Myocyte (in vitro differentiated cells): ENCODE data around the gene ZFP1. TPM values are rescaled to one million over a fixed set of nuclear protein-coding genes. Genes with fewer than 3 reads are reported as not detected.

Experiments used
- DNase-seq: peaks from one replicate; pipeline ENCODE4 v3.0.0-alpha.2; 2012; ENCODE audit warnings: low read depth
- total RNA-seq: library from RNA; depleted of rRNA; stranded (reverse); fragments of >200 nt; gene quantifications from 2 replicates; pipeline ENCODE4 v1.2.3, GENCODE V29; 2014

ZFP1 gene
- total RNA-seq, 1 donor from 2014 or later, result 12.0 TPM

DNA sequence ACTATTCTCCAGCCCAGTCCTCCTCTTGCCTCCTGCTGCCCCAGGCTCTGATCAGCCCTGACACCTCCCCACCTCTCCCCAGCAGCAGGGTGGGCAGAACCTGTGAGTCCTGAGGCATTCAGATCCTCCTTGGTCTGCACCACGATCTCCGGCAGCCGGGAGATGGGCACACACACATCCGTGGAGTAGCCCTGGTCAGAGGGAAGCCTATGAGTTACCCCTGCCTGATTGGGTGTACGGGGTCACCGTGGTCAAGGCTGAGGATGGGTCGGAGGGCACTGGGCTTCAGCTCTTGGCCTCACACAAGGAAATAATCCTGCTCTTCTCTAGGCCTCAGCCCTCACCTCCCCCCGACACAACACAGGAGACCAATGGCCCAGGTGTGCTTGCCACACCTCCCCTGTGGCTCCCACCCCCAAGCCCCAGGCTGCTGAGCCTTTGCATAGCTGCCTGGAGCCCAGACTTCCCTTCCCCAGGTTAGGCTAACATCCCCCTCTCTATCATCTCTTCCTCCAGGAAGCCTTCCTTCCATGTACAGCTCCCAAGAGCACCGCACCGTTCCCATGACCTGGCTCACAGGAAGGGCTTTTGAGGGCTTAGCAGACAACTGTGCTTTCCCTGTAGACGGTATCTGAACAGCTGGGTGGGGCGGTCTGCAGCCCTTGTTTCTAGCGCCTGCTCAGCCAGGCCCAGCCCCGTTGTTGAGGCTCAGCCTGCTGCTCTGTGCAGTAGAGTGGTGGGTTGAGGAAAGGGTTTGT, 35.4 kb upstream of the ZFP1 start:
- peak; percentile 50 for DNase-seq

DNA sequence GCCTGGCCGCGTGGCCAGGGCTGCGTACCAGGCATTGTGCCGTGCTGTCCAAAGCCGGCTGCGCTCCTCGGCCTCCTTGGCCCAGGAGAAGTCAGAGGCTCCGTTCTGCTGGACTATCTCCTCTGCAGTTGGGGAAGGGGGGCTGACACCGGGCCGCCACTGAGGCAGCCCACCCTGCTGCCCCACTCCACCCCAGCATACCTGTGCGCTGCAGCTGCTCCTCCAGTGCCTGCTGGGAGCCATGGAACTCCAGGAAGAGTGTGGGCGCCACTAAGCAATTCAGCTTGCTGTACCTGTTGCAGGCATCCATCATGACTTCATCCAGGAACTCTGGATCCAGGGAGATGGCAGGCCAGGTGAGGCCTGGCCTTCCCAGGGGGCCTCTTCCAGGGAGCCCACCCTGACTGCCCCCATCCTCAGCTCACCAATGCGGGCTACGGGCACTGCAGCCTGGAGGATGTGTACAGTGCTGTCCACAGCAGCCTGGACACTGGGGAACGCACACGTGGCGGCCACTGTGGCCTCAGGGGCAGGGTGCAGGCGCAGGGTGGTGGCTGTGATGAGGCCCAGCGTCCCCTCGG, 34.7 kb upstream of the ZFP1 start:
- DNase-seq, result no peak

GRCh38 chr16:75114179-75114945, 34.0 kb upstream of the ZFP1 start:
- DNase-seq, result no peak

- DNase-seq, result no peak
Measured at GRCh38 chr16:75114946-75115825, 33.1 kb upstream of the ZFP1 start.

DNA sequence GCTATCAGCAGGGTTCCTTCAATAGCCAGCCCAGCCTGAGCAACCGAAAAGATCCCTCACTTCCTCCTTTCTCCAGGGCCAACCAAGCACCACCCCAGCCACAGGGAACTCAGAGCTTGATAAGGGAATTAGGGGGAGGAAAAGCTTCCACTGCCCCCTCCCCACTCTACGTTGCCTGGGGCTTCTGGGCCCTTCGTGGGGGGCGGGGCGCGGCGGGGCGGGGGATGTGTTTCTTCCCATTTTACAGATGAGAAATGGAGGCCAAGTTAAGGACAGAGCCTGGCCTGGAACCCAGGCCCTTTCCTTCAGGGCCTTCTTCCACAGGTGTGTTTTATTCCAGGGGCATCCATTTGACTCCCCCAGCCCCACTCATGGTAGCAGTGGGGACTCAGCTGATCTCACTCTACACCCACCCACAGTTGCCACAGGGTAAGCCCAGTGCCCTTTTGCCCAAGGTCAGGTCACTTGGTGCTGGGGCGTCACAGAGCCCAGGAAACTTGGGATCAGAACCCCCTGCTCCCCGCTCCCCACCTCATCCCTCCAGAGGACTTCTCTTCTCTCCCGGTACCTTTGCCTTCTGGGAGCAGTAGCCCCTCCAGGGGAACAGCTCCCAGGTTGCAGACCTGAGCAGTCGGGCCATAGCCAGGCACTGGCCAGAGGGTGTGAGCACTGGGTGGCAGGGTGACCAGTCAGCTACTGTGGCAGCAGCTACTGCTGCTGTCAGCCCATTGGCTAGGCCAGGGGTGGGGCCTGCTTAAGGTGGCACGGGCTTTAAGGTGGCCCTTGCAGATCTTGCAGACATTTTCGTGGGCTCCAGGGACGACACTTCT, 32.0 kb upstream of the ZFP1 start, which contains the start of gene LDHD:
TSS of gene LDHD (minus strand) at position 700 of the 830 bp plus-strand sequence. CDS start at position 640, 60 bp downstream.
- DNase-seq, result peak; percentile 58

GRCh38 chr16:75116911-75117245, 31.4 kb upstream of the ZFP1 start:
- DNase-seq, result no peak

DNA sequence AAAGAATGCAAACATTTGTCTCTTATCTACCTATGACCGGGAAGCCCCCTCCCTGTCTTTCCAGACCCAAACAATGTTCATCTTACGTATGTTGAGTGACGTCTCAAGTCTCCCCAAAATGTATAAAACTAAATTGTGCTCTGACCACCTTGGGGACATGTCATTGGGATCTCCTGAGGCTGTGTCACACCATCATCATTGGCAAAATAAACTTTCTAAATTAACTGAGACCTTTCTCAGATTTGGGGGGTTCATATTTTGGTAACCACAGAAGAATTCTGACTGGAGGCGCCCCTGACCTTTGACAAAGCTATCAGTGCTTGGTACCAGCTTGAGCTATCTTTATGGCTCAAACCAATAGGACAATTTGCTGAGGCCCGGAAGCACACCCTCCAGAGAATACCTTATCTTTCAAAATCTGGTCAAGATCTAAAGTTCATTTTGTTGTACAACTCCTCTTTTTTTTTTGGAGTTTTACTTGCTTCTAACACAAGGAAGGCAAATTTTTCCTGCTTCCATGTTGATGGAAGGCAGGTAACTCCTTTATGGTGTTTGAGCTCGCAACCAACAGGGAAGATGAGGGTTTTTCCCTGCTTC, 29.3 kb upstream of the ZFP1 start:
- DNase-seq, result no peak

GRCh38 chr16:75120253-75120652, 28.1 kb upstream of the ZFP1 start:
- no peak for DNase-seq

DNA sequence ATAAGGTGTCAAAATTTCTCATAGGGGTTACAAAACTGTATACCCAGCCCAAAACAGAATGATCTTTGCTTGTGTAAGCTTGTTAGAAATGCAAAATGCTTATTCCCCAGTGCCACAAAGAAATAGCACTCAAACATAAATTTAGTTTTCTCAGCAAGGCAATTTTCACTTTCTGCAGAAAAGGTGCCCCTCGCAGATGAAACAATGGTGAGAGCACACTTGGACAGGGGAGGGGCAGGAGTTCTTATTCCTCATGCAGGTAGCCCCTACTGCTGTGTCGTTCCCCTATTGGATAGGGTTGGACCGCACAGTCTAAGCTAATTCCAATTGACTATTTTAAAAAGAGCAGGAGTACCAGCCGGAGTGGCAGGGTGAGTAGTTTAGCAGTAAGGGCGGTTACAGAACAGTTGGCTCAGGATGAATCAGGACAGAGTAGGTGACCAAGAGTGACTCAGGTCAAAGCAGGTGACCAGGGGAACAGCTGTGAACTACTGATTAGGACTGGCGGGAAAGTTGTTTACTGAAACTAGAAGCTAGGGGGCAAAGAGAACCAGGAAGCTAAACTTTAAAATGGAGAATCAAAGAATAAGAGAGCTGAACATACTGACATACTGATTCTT, 26.3 kb upstream of the ZFP1 start:
- DNase-seq, result no peak

DNA sequence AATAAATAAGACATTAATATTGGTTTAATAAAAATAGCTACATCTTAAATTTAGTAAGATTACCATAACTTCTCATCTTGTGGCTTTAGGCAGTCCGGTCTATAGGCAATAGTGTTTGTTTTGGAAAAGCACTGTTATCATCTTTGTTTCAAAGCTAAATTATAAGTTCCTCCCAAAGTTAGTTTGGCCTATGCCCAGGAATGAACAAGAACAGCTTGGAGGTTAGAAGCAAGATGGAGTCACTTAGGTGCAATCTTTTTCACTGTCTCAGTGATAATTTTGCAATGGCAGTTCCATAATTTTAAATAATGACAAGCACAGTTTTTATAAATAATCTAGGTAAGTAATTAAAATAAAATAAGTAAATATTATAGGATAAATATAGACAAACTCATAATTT, 25.7 kb upstream of the ZFP1 start:
- DNase-seq, result no peak

DNA sequence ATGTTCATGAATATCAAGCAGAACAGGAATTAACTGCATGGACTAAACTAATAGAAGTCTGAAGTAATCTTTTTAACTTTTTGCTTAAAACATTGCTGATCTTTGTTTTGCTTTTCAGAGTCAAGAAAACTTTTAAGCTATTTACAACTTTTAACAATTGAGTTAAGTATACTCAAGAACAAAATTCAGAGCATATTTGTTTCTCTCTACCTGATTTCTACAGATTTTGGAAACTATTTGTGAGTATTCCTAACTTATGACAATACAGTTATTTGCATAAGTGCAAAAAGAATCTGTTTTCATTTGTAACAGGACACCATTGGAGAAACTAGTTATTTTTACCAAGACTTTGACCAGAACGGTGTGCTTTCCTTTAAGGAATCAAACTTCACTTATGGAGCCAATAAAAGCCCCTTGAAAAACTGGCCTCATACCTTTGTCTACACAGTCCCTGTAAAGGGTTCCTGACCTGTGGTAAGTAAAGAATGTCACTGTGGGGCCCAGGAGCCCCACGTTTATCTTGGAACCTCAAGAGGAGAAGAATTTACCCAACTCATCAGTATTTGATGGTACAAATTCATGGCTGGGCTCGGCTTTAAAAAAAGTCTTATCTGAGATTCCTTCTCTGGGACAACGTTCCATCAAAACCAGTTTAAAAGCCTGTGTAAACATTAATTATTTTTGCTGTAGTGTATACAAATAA, 20.5 kb upstream of the ZFP1 start:
- DNase-seq, result no peak

DNA sequence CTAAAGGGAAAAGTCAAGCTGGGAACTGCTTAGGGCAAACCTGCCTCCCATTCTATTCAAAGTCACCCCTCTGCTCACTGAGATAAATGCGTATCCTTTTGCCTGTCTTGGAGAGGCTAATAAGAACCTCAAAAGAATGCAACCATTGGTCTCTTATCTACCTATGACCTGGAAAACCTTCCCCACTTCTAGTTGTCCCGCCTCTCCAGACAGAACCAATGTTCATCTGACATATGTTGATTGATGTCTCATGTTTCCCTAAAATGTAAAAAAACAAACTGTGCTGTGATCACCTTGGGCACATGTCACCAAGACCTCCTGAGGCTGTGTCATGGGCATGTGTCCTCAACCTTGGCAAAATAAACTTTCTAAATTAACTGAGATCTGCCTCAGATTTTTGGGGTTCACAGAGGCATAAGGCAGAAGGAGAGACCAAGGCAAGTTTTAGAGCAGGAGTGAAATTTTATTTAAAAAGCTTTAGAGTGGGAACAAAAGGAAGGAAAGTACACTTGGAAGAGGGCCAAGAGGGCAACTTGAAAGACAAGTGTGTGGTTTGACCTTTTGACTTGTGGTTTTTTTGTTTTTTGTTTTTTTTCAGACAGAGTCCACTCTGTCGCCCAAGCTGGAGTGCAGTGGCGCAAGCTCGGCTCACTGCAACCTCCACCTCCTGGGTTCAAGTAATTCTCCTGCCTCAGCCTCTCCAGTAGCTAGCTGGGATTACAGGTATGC, 18.7 kb upstream of the ZFP1 start:
- DNase-seq, result peak; percentile 54

DNA sequence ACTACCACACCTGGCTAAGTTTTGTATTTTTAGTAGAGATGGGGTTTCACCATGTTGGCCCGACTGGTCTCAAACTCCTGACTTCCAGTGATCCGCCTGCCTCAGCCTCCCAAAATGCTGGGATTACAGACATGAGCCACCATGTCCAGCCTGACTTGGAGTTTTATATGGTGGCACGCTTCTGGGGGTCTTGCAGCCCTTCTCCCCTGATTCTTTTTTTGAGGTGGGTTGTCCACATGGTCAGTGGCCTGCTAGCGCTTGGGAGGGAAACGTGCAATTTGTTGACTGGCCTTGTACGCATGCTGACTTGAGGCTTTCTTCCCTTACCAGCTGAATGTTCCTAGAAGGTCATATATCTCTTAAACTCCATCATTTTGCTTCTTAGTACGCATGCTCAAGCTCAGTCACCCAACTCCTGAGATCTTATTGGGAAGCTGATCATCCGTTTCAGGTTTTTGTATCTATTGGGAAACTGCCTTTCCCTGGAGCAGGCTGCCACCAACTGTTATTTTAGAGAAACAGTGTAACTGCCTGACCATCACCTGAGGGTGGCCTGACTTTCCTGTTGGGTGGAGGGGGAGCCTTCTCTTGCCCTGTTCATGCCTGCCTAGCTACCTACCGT, 18.1 kb upstream of the ZFP1 start:
- DNase-seq, result no peak

DNA sequence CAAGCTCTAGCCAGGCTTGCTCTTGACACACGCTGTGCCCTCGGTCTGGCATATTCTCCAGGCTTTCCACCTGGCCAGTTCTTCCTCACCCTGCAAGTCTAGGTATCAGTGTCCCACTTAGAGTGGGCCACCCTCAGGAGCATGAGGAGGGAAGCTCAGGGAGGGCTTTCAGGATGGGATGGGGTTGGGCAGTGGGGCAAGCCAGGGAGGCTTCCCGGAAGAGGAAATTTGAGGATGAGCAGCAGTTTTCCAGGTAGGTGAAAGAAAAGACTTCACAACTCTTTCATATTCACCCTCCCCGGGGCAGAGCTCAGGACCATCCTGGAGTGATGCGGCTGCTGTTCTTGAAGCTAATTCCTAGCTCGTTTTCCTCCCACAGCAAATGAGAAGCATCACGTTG, 17.2 kb upstream of the ZFP1 start:
- DNase-seq, result no peak

- DNase-seq, result no peak
Measured at GRCh38 chr16:75138233-75138632, 10.1 kb upstream of the ZFP1 start.

GRCh38 chr16:75138636-75139035, 9.7 kb upstream of the ZFP1 start:
- no peak for DNase-seq

GRCh38 chr16:75139498-75139897, 8.8 kb upstream of the ZFP1 start:
- DNase-seq, result no peak

GRCh38 chr16:75143941-75144340, 4.4 kb upstream of the ZFP1 start:
- no peak for DNase-seq
